Mucosa of descending colon (tissue), 3 donors: Measurements from ENCODE around the gene FILIP1. TPM values are rescaled to one million over a fixed set of nuclear protein-coding genes. Genes with fewer than 3 reads are reported as not detected.

Experiments
- ATAC-seq: fragments of 200-7000 bp; cut with Tn5 transposase; one replicate; pipeline ENCODE4 v1.9.1; 2020; ENCODE audit warnings: mild to moderate bottlenecking, moderate library complexity
- DNase-seq, 3 donors: peaks; one replicate each; pipeline ENCODE4 v3.0.0-alpha.2; 2020
- H3K36me3 ChIP-seq: fragments of 200-600 bp; one replicate; pipeline ENCODE4 v1.8.0; 2021; ENCODE audit warnings: low read depth, mild to moderate bottlenecking
- H3K4me1 ChIP-seq: fragments of 200-600 bp; one replicate; pipeline ENCODE4 v1.8.0; 2021; ENCODE audit warnings: low read depth, mild to moderate bottlenecking
- H3K4me3 ChIP-seq: fragments of 200-600 bp; one replicate; pipeline ENCODE4 v1.8.0; 2021; ENCODE audit warnings: mild to moderate bottlenecking
- H3K9me3 ChIP-seq: fragments of 200-600 bp; one replicate; pipeline ENCODE4 v1.8.0; 2021; ENCODE audit warnings: mild to moderate bottlenecking
- intact Hi-C, 2 donors: fragments of 100-400 bp; cut with DNase I in 1 of 2; cut with micrococcal nuclease in 1 of 2; formaldehyde crosslinking; loops; one replicate each; pipeline versions ENCODE4 v1.11.0 to v1.11.1; 2022; cut with DNase I, micrococcal nuclease
- total RNA-seq, 3 donors: library from RNA; stranded (reverse); fragmentation: NEBNext Ultra II Directional in 2 of 3; extraction: Animal tissue kit (Norgen Biotek cat#: 25700) in 2 of 3; gene quantifications; one replicate each; pipeline versions ENCODE4 v1.2.1 to v1.2.4, GENCODE V29; 2021 to 2023
- TF ChIP-seq, protein P1 (sequence below): fragments of 200-600 bp; IDR thresholded peaks from one replicate; pipeline ENCODE4 v1.8.0; 2022; ENCODE audit warnings: antibody characterized with exemption, mild to moderate bottlenecking
- donor health status: DM: no; HTN: no; CAD: no; lungs with moderate emphysema.
- donor health status: DM: no; HTN: no; CAD: no.
- donor health status: DM: no; HTN: yes; CAD: no.

The FILIP1 gene
- total RNA-seq, 3 donors from 2014 or later, result 1.0 to 49.8 (median 3.6) TPM

DNA sequence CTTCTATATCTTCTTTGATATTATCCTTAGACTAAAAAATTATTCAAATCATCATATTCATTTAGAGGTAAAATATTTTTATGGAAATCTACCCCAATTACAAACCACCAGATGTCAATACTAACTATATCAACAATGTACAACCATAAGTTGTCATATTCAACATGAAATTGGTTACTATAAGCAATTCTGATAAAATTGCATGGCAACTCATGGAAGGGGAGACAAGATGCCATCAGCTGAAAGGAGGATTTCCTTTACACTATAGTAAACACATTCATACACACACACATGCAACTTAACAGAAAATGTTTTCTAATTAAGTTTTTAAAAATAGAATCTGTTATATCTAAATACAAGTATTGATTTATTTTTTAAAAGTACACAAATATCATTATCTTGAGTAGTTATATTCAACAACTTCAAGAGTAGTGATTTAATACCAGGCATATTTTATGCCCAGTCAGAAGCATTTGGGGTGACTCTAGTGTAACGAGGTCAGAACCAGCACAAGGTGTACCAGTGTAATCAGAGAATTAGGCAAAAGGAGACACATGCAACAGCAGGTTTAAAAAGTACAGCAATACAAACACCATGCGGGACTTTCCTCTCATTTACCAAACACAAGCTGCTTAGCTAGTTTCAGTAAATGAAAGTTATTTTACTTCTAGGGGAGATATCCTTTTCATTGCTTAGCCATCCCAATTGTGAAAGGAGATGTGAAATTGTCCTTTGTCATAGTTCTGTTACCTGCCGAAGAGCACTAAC lies 1.0 kb downstream of the FILIP1 start:
- TF ChIP-seq, protein P1, sequence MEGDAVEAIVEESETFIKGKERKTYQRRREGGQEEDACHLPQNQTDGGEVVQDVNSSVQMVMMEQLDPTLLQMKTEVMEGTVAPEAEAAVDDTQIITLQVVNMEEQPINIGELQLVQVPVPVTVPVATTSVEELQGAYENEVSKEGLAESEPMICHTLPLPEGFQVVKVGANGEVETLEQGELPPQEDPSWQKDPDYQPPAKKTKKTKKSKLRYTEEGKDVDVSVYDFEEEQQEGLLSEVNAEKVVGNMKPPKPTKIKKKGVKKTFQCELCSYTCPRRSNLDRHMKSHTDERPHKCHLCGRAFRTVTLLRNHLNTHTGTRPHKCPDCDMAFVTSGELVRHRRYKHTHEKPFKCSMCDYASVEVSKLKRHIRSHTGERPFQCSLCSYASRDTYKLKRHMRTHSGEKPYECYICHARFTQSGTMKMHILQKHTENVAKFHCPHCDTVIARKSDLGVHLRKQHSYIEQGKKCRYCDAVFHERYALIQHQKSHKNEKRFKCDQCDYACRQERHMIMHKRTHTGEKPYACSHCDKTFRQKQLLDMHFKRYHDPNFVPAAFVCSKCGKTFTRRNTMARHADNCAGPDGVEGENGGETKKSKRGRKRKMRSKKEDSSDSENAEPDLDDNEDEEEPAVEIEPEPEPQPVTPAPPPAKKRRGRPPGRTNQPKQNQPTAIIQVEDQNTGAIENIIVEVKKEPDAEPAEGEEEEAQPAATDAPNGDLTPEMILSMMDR, result no peak
- Histone ChIP-seq H3K36me3 (no peaks in the 10 kb centered on the region), H3K4me3 (no peak overlapping the region), H3K9me3 (no peaks in the 10 kb centered on the region), H3K4me1 (no peaks in the 10 kb centered on the region)
- DNase-seq (no peak), ATAC-seq (no peak)
- intact Hi-C loops, result no loop called here

GRCh38 chr6:75491291-75491690 lies 2.3 kb downstream of the FILIP1 start:
- H3K4me3 ChIP-seq, result no peak overlapping the region
- TF ChIP-seq, protein P1, result no peak
- ATAC-seq, result no peak
- intact Hi-C loops, result no loop called here
- H3K36me3 ChIP-seq, result no peaks in the 10 kb centered on the region
- no peak for DNase-seq
- no peaks in the 10 kb centered on the region for H3K4me1 ChIP-seq
- no peaks in the 10 kb centered on the region for H3K9me3 ChIP-seq

- Histone ChIP-seq H3K36me3 (no peaks in the 10 kb centered on the region), H3K4me3 (no peak overlapping the region), H3K9me3 (no peaks in the 10 kb centered on the region), H3K4me1 (no peaks in the 10 kb centered on the region)
- ATAC-seq (no peak), DNase-seq (no peak)
- TF ChIP-seq, protein P1, result no peak
- intact Hi-C loops, result no loop called here
These were observed 2.9 kb downstream of the FILIP1 start for GRCh38 chr6:75490706-75491105.

DNA sequence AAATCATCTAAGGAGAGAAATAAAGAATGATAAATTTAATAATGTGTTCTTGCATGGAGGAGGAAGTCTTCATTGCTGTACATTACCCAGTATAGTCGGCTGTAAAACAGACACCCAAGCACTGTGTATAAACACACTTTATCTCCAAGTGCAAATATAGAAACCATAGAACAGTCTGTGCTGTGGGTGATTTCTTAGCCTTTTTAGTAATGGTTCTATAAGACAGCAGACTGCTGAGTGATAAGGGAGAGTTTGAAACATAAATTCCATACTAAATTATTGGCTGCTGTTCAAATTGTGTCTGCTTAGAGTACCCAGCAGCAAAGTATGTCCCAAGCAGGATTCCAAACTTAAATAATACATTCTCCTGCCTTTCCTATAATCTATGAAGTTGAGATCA lies 4.6 kb downstream of the FILIP1 start:
- Histone ChIP-seq H3K4me1 (no peaks in the 10 kb centered on the region), H3K36me3 (no peaks in the 10 kb centered on the region), H3K4me3 (no peak overlapping the region), H3K9me3 (no peaks in the 10 kb centered on the region)
- TF ChIP-seq, protein P1, result no peak
- intact Hi-C loops, result no loop called here
- ATAC-seq (peak; percentile 83), DNase-seq (no peak)

GRCh38 chr6:75488033-75488432 lies 5.6 kb downstream of the FILIP1 start:
- Histone ChIP-seq H3K4me3 (no peak overlapping the region), H3K9me3 (no peaks in the 10 kb centered on the region), H3K4me1 (no peaks in the 10 kb centered on the region), H3K36me3 (no peaks in the 10 kb centered on the region)
- DNase-seq (no peak), ATAC-seq (no peak)
- TF ChIP-seq, protein P1, result no peak
- intact Hi-C loops, result no loop called here
